GM13976 (cell line): ENCODE measurements around the gene DAZAP1.
A peak's percentile ranks its signal among the peaks of the same experiment; 100 is the strongest.
"Not testable (repeated sequence)": the region's sequence is repeated elsewhere in the genome, so short reads cannot be mapped to it uniquely, and the experiment has no call there.

Experiments used
- DNase-seq: peaks from one replicate; pipeline ENCODE4 v3.0.0; 2012; ENCODE audit warnings: low spot score
- CTCF ChIP-seq: IDR thresholded peaks from 2 replicates; pipeline ENCODE4 v1.5.1; 2012; ENCODE audit warnings: borderline replicate concordance, mild to moderate bottlenecking; ENCODE audit not compliant: insufficient read depth; ENCODE audit errors: extremely low read depth, missing control alignments, control extremely low read depth
- in situ Hi-C: fragments of 300-500 bp; cut with MboI; formaldehyde crosslinking; loops from one replicate; pipeline ENCODE4 v1.12.0; 2022; ENCODE audit warnings: low sequenced_read_pairs, mixed read lengths, inconsistent platforms; ENCODE audit not compliant: unreplicated experiment

Gene DAZAP1

GRCh38 chr19:1474765-1475351, 67.5 kb downstream of the DAZAP1 start:
- no peak for DNase-seq
- TF ChIP-seq CTCF, result no peak
- in situ Hi-C loops, result no loop called here

- no peak for DNase-seq
- TF ChIP-seq CTCF, result no peak
- in situ Hi-C loops, result no loop called here
Measured at GRCh38 chr19:1475751-1476437, 68.5 kb downstream of the DAZAP1 start.

GRCh38 chr19:1477056-1477455, 69.7 kb downstream of the DAZAP1 start:
- in situ Hi-C loops, DNase-seq: not testable (repeated sequence)

- peak; percentile 98 for DNase-seq
- no peak for TF ChIP-seq CTCF
- in situ Hi-C loops, result no loop called here
Measured at GRCh38 chr19:1478934-1479707, 71.7 kb downstream of the DAZAP1 start, which contains the start of gene C19orf25. C19orf25 (minus strand) TSS chr19:1479215; CDS start chr19:1478903, 312 bp downstream.

- DNase-seq, result no peak
- in situ Hi-C loops, result no loop called here
- TF ChIP-seq CTCF, result no peak
Measured at GRCh38 chr19:1481224-1481892, 74.0 kb downstream of the DAZAP1 start.

- in situ Hi-C loops, result no loop called here
- DNase-seq, result no peak
- TF ChIP-seq CTCF, result no peak
Measured at GRCh38 chr19:1481893-1482360, 74.5 kb downstream of the DAZAP1 start.
